Aorta (tissue), 5 donors: Measurements from ENCODE around the gene HNRNPC. TPM values are rescaled to one million over a fixed set of nuclear protein-coding genes. Genes with fewer than 3 reads are reported as not detected.

Source experiments
- ATAC-seq: fragments of 200-7000 bp; cut with Tn5 transposase; one replicate; pipeline ENCODE4 v1.9.1; 2022; ENCODE audit warnings: moderate library complexity; ENCODE audit not compliant: low FRiP score
- DNase-seq, 2 donors: peaks; one replicate each; pipeline ENCODE4 v3.0.0-alpha.2; 2020
- H3K27ac ChIP-seq, 2 donors: one replicate each; pipeline ENCODE4 v1.5.1; 2013; ENCODE audit warnings: low read length in 2 of 2, mild to moderate bottlenecking in 2 of 2, moderate library complexity in 2 of 2, control low read depth in 1 of 2, inconsistent platforms in 1 of 2, low read depth in 1 of 2
- H3K27me3 ChIP-seq, 2 donors: one replicate each; pipeline ENCODE4 v1.6.1; 2013; ENCODE audit warnings: control low read depth in 1 of 2, low read length in 1 of 2, mild to moderate bottlenecking in 1 of 2, moderate library complexity in 1 of 2; ENCODE audit not compliant: insufficient read depth in 2 of 2, control insufficient read depth in 1 of 2
- H3K36me3 ChIP-seq, 2 donors: one replicate each; pipeline ENCODE4 v1.6.1; 2013; ENCODE audit warnings: control low read depth in 1 of 2, low read length in 1 of 2, mild to moderate bottlenecking in 1 of 2; ENCODE audit not compliant: insufficient read depth in 2 of 2, control insufficient read depth in 1 of 2
- H3K4me1 ChIP-seq, 2 donors: one replicate each; pipeline ENCODE4 v1.6.1; 2013; ENCODE audit warnings: low read length in 2 of 2, control low read depth in 1 of 2, mild to moderate bottlenecking in 1 of 2, moderate library complexity in 1 of 2; ENCODE audit not compliant: insufficient read depth in 2 of 2, control insufficient read depth in 1 of 2
- H3K4me3 ChIP-seq, 2 donors: one replicate each; pipeline ENCODE4 v1.5.1; 2013; ENCODE audit warnings: low read length in 2 of 2, control low read depth in 1 of 2, mild to moderate bottlenecking in 1 of 2
- H3K9me3 ChIP-seq: one replicate; pipeline ENCODE4 v1.6.1; 2013; ENCODE audit warnings: mild to moderate bottlenecking, low read length; ENCODE audit not compliant: control insufficient read depth
- WGBS, 2 donors: extraction: QIAGEN DNeasy Blood & Tissue Kit; methylation state at CpG; one replicate each; pipeline ENCODE4 v1.1.7; 2013; 5-methylcytosine and 5-hydroxymethylcytosine counted together
- intact Hi-C, 2 donors: fragments of 100-400 bp; cut with DNase I; formaldehyde crosslinking; loops; one replicate each; pipeline versions ENCODE4 v1.14.2 to v1.15.0; 2022
- long read RNA-seq, 2 donors: library from polyadenylated mRNA; unstranded; transcript quantifications; one replicate each; pipeline ENCODE4 v2.0.0, GENCODE V29; 2020 to 2021
- polyA plus RNA-seq, 2 donors: library from polyadenylated mRNA; stranded (reverse); fragments of 200-250 nt; gene quantifications; one replicate each; pipeline ENCODE4 v1.2.3, GENCODE V29; 2013
- total RNA-seq, 2 donors: library from RNA; stranded (reverse); fragmentation: NEBNext Ultra II Directional; extraction: Animal tissue kit (Norgen Biotek cat#: 25700); gene quantifications; one replicate each; pipeline ENCODE4 v1.2.1, GENCODE V29; 2021
- donor health status: healthy with polysubstance abuse.
- donor health status: Bipolar disorder and iron deficiency.
- donor health status: DM: no; HTN: no; CAD: no.
- donor health status: DM: no; HTN: no; CAD: no.
- donor health status: DM: yes; HTN: yes; CAD: no.

Gene HNRNPC
- total RNA-seq: 100 to 1,000 TPM; 257 to 313 TPM
- polyA plus RNA-seq: 100 to 1,000 TPM; 260 to 378 TPM
- long read RNA-seq, donor 1, full-length matches to known transcripts: 271 of 377 reads
- long read RNA-seq, donor 1, partial matches to known transcripts: 27 of 377 reads
- long read RNA-seq, donor 1, other reads (novel, unspliced or antisense): 79 of 377 reads
- long read RNA-seq, donor 2, transcript HNRNPC-205 (9 exons, 1,375 nt): major isoform, 46 of 105 reads
- long read RNA-seq, donor 2, transcript HNRNPC-211 (9 exons, 1,784 nt): minor isoform, 12 of 105 reads
- long read RNA-seq, donor 2, partial matches to known transcripts: 7 of 105 reads
- long read RNA-seq, donor 2, other reads (novel, unspliced or antisense): 32 of 105 reads

- peak within 1 kb of the TSS; percentile 77 to 100 for H3K27ac ChIP-seq
- H3K4me1 ChIP-seq: peaks cover 0 to 5% of the 10 kb centered on the region in 2 donors
- H3K36me3 ChIP-seq: peaks cover 0 to 6% of the 10 kb centered on the region in 2 donors
- peak; percentile 100 for DNase-seq
- WGBS, 2 donors: 0% methylated on average over 45 to 49 of the region's 49 CpGs
- ATAC-seq: peak; percentile 99
- no peaks in the 10 kb centered on the region for H3K27me3 ChIP-seq
- no peaks in the 10 kb centered on the region for H3K9me3 ChIP-seq
- intact Hi-C loops: loop anchor here (1.0 to 10.0 kb wide), 5 partner anchors 42 to 1155 kb away; partner anchors contain the start of gene SUPT16H (in 2 of the 2)
- H3K4me3 ChIP-seq: peak within 1 kb of the TSS; percentile 99
These were observed at the start of gene HNRNPC for GRCh38 chr14:21269252-21270046. Gene HNRNPC (minus strand): TSS chr14:21269442. CDS start chr14:21234193, 35,249 bp downstream.

- intact Hi-C loops: no loop called here
- no peak overlapping the region for H3K4me3 ChIP-seq
- H3K36me3 ChIP-seq: no peaks in the 10 kb centered on the region
- H3K9me3 ChIP-seq: no peaks in the 10 kb centered on the region
- no peak for DNase-seq
- no peak overlapping the region for H3K27ac ChIP-seq
- no peaks in the 10 kb centered on the region for H3K27me3 ChIP-seq
- WGBS, 2 donors: 41 to 44% methylated on average over 3 of the region's 3 CpGs
- no peak for ATAC-seq
- no peaks in the 10 kb centered on the region for H3K4me1 ChIP-seq
These were observed 48.2 kb upstream of the HNRNPC start for GRCh38 chr14:21317398-21317797.

- intact Hi-C loops: no loop called here
- WGBS, 2 donors: 86 to 88% methylated on average over 12 of the region's 12 CpGs
- Histone ChIP-seq H3K27me3 (peaks cover 0 to 1% of the 10 kb centered on the region in 2 donors), H3K27ac (no peak overlapping the region), H3K9me3 (no peaks in the 10 kb centered on the region), H3K4me1 (no peaks in the 10 kb centered on the region), H3K4me3 (no peak overlapping the region), H3K36me3 (no peaks in the 10 kb centered on the region)
- DNase-seq (no peak), ATAC-seq (no peak)
These were observed 44.3 kb upstream of the HNRNPC start for GRCh38 chr14:21313512-21313911.

- H3K4me3 ChIP-seq: no peak overlapping the region
- DNase-seq (no peak), ATAC-seq (no peak)
- WGBS, 2 donors: 52 to 56% methylated on average over 2 of the region's 2 CpGs
- peaks cover 0 to 2% of the 10 kb centered on the region in 2 donors for H3K27me3 ChIP-seq
- no peak overlapping the region for H3K27ac ChIP-seq
- H3K9me3 ChIP-seq: no peaks in the 10 kb centered on the region
- no peaks in the 10 kb centered on the region for H3K36me3 ChIP-seq
- no peaks in the 10 kb centered on the region for H3K4me1 ChIP-seq
- intact Hi-C loops: no loop called here
These were observed 42.4 kb upstream of the HNRNPC start for GRCh38 chr14:21311614-21312013.

- no peak for ATAC-seq
- H3K4me3 ChIP-seq: no peak overlapping the region
- intact Hi-C loops: no loop called here
- WGBS, 2 donors: 91 to 95% methylated on average over 3 of the region's 3 CpGs
- H3K4me1 ChIP-seq: no peaks in the 10 kb centered on the region
- H3K36me3 ChIP-seq: no peaks in the 10 kb centered on the region
- H3K27ac ChIP-seq: no peak overlapping the region
- H3K9me3 ChIP-seq: no peaks in the 10 kb centered on the region
- DNase-seq: no peak
- H3K27me3 ChIP-seq: peaks cover 0 to 2% of the 10 kb centered on the region in 2 donors
These were observed 40.7 kb upstream of the HNRNPC start for GRCh38 chr14:21309956-21310355.

- H3K4me3 ChIP-seq: no peak overlapping the region
- H3K27ac ChIP-seq: no peak overlapping the region
- H3K27me3 ChIP-seq: peaks cover 0 to 2% of the 10 kb centered on the region in 2 donors
- DNase-seq: no peak
- no peaks in the 10 kb centered on the region for H3K4me1 ChIP-seq
- no peak for ATAC-seq
- H3K9me3 ChIP-seq: no peaks in the 10 kb centered on the region
- intact Hi-C loops: no loop called here
- 69 to 76% methylated on average over 8 of the region's 8 CpGs for WGBS, 2 donors
- H3K36me3 ChIP-seq: no peaks in the 10 kb centered on the region
These were observed 40.0 kb upstream of the HNRNPC start for GRCh38 chr14:21309238-21309636.

- Histone ChIP-seq H3K27me3 (peaks cover 0 to 2% of the 10 kb centered on the region in 2 donors), H3K4me3 (peak overlapping the region in 1 of 2 donors; percentile 34), H3K27ac (no peak overlapping the region), H3K9me3 (no peaks in the 10 kb centered on the region), H3K4me1 (no peaks in the 10 kb centered on the region), H3K36me3 (no peaks in the 10 kb centered on the region)
- 2% methylated on average over 16 of the region's 16 CpGs for WGBS, 2 donors
- intact Hi-C loops: no loop called here
- ATAC-seq (peak; percentile 48), DNase-seq (peak in 1 of 2 donors; percentile 56)
These were observed 39.4 kb upstream of the HNRNPC start for GRCh38 chr14:21308479-21309237.

GRCh38 chr14:21308132-21308478 is 38.9 kb upstream of the HNRNPC start:
- H3K4me3 ChIP-seq: peak overlapping the region in 1 of 2 donors; percentile 34
- no peaks in the 10 kb centered on the region for H3K4me1 ChIP-seq
- intact Hi-C loops: no loop called here
- ATAC-seq (no peak), DNase-seq (no peak)
- peaks cover 0 to 2% of the 10 kb centered on the region in 2 donors for H3K27me3 ChIP-seq
- no peaks in the 10 kb centered on the region for H3K36me3 ChIP-seq
- H3K9me3 ChIP-seq: no peaks in the 10 kb centered on the region
- no peak overlapping the region for H3K27ac ChIP-seq
